SK-N-SH (cell line): Measurements from ENCODE around the gene MMRN1. TPM values are rescaled to one million over a fixed set of nuclear protein-coding genes. Genes with fewer than 3 reads are reported as not detected.

Source experiments
- CTCF ChIA-PET: fragments of 300-600, 350-600 bp; formaldehyde crosslinking; extraction: SDS; loops from one replicate; lab custom pipeline; 2021; lab: Yijun Ruan, JAX
- POLR2A ChIA-PET: fragments of 350-600 bp; sonication (Branson Sonifier 250); formaldehyde crosslinking; extraction: SDS; loops from one replicate; lab custom pipeline; 2020; ENCODE audit warnings: antibody characterized with exemption, inconsistent platforms; lab: Yijun Ruan, JAX
- DNase-seq: peaks from one replicate; pipeline ENCODE4 v3.0.0; 2012
- H2AFZ ChIP-seq: fragments of 200-600 bp; sonication (generic); 2 replicates; pipeline ENCODE4 v1.8.1; 2016; ENCODE audit warnings: antibody characterized with exemption, mild to moderate bottlenecking, low read depth
- H3F3A ChIP-seq: fragments of 200-600 bp; sonication (generic); replicated peaks from 2 replicates; pipeline ENCODE3; 2016; ENCODE audit warnings: antibody characterized with exemption, mild to moderate bottlenecking; ENCODE audit not compliant: insufficient read depth
- H3K27ac ChIP-seq, 2 experiments: fragments of 200-500 bp in 1 of 2; fragments of 200-600 bp in 1 of 2; sonication (Bioruptor generic) in 1 of 2; sonication (generic), shearing (Covaris generic) in 1 of 2; 2 replicates each; pipeline versions ENCODE4 v1.5.1 to v1.6.1; 2014 to 2016; ENCODE audit warnings: low read depth in 2 of 2, inconsistent platforms in 1 of 2, low read length in 1 of 2, mild to moderate bottlenecking in 1 of 2, mixed read lengths in 1 of 2
- H3K27me3 ChIP-seq: fragments of 200-600 bp; sonication (generic), shearing (Covaris generic); 2 replicates; pipeline ENCODE4 v1.6.1; 2016; ENCODE audit warnings: mixed run types; ENCODE audit not compliant: insufficient read depth
- H3K36me3 ChIP-seq, 2 experiments: fragments of 200-500 bp in 1 of 2; fragments of 200-600 bp in 1 of 2; sonication (Bioruptor generic) in 1 of 2; sonication (generic) in 1 of 2; replicated peaks in 1 of 2; 2 replicates each; pipeline versions ENCODE3 to v1.5.1; 2014 to 2016; ENCODE audit warnings: low read length in 1 of 2, mild to moderate bottlenecking in 1 of 2; ENCODE audit not compliant: insufficient read depth in 2 of 2, control insufficient read depth in 1 of 2
- H3K4me1 ChIP-seq, 2 experiments: fragments of 200-500 bp in 1 of 2; fragments of 200-600 bp in 1 of 2; sonication (Bioruptor generic) in 1 of 2; sonication (generic), shearing (Covaris generic) in 1 of 2; 2 replicates each; pipeline versions ENCODE4 v1.5.1 to v1.6.1; 2014 to 2016; ENCODE audit warnings: low read depth in 1 of 2, low read length in 1 of 2, mixed run types in 1 of 2; ENCODE audit not compliant: insufficient read depth in 2 of 2, control insufficient read depth in 1 of 2
- H3K4me2 ChIP-seq: fragments of 200-600 bp; sonication (generic), shearing (Covaris generic); 2 replicates; pipeline ENCODE4 v1.6.1; 2017; ENCODE audit warnings: mixed run types
- H3K4me3 ChIP-seq, 2 experiments: fragments of 200-500 bp in 1 of 2; fragments of 200-600 bp in 1 of 2; sonication (Bioruptor generic) in 1 of 2; sonication (generic), shearing (Covaris generic) in 1 of 2; 2 replicates each; pipeline versions ENCODE4 v1.5.1 to v1.8.1; 2014 to 2016; ENCODE audit warnings: low read depth in 2 of 2, inconsistent platforms in 1 of 2, low read length in 1 of 2, mild to moderate bottlenecking in 1 of 2, mixed read lengths in 1 of 2, moderate library complexity in 1 of 2
- H3K79me2 ChIP-seq: fragments of 200-600 bp; sonication (generic); 2 replicates; pipeline ENCODE4 v1.8.1; 2017; ENCODE audit warnings: mild to moderate bottlenecking; ENCODE audit not compliant: insufficient read depth
- H3K9ac ChIP-seq: fragments of 200-600 bp; sonication (generic); 2 replicates; pipeline ENCODE4 v1.6.1; 2017; ENCODE audit warnings: mixed run types
- H3K9me2 ChIP-seq: fragments of 200-600 bp; sonication (generic); 2 replicates; pipeline ENCODE4 v1.6.1; 2017; ENCODE audit warnings: mixed run types
- H3K9me3 ChIP-seq: fragments of 200-600 bp; sonication (generic); 2 replicates; pipeline ENCODE4 v1.6.1; 2017; ENCODE audit warnings: mixed run types, mild to moderate bottlenecking, moderate library complexity
- H4K20me1 ChIP-seq: fragments of 200-600 bp; sonication (generic); 2 replicates; pipeline ENCODE4 v1.6.1; 2017; ENCODE audit warnings: mild to moderate bottlenecking, mixed run types; ENCODE audit not compliant: insufficient read depth
- ELF1 ChIP-seq: IDR thresholded peaks from 2 replicates; pipeline ENCODE4 v1.4.0; 2012
- FOXJ3 ChIP-seq: sonication (generic); formaldehyde crosslinking; IDR thresholded peaks from 2 replicates; pipeline ENCODE4 v1.5.1; 2020; ENCODE audit warnings: mild to moderate bottlenecking, missing genetic modification reagents
- FOXM1 ChIP-seq: IDR thresholded peaks from 2 replicates; pipeline ENCODE4 v1.4.0; 2012; ENCODE audit warnings: low read depth, mild to moderate bottlenecking
- GABPA ChIP-seq: IDR thresholded peaks from 2 replicates; pipeline ENCODE4 v1.4.0; 2012; ENCODE audit warnings: low read depth, mild to moderate bottlenecking
- GATA2 ChIP-seq: sonication (generic); formaldehyde crosslinking; IDR thresholded peaks from 2 replicates; pipeline ENCODE4 v1.5.0; 2020; ENCODE audit warnings: mild to moderate bottlenecking, missing genetic modification reagents
- MEF2A ChIP-seq: IDR thresholded peaks from 2 replicates; pipeline ENCODE4 v1.4.0; 2012; ENCODE audit warnings: low read depth, borderline replicate concordance
- MXI1 ChIP-seq: IDR thresholded peaks from 2 replicates; pipeline ENCODE4 v1.6.1; 2012; ENCODE audit warnings: mild to moderate bottlenecking, low read depth, low read length, improper control_type of control experiment
- NRF1 ChIP-seq: IDR thresholded peaks from 2 replicates; pipeline ENCODE4 v1.6.1; 2012; ENCODE audit warnings: low read depth, mild to moderate bottlenecking, low read length
- RAD21 ChIP-seq: IDR thresholded peaks from 2 replicates; pipeline ENCODE4 v1.6.1; 2012; ENCODE audit warnings: mild to moderate bottlenecking, low read length
- RCOR1 ChIP-seq: fragments of 150-350 bp; IDR thresholded peaks from 2 replicates; pipeline ENCODE4 v1.6.1; 2017; ENCODE audit warnings: antibody characterized with exemption, low read length
- SMC3 ChIP-seq: IDR thresholded peaks from 2 replicates; pipeline ENCODE4 v1.6.1; 2012; ENCODE audit warnings: low read depth, low read length, improper control_type of control experiment
- TAF1 ChIP-seq: IDR thresholded peaks from 2 replicates; pipeline ENCODE4 v1.6.1; 2012; ENCODE audit warnings: low read depth, mild to moderate bottlenecking, low read length, moderate library complexity, borderline replicate concordance
- TEAD4 ChIP-seq: IDR thresholded peaks from 2 replicates; pipeline ENCODE4 v1.4.0; 2012; ENCODE audit warnings: mild to moderate bottlenecking, borderline replicate concordance; ENCODE audit not compliant: insufficient read depth
- YY1 ChIP-seq: IDR thresholded peaks from 2 replicates; pipeline ENCODE4 v1.4.0; 2012; ENCODE audit warnings: low read depth, mild to moderate bottlenecking
- WGBS: methylation state at CpG from one replicate; pipeline ENCODE4 v1.1.6; 2017; ENCODE audit warnings: low lambda C conversion rate; 5-methylcytosine and 5-hydroxymethylcytosine counted together
- polyA plus RNA-seq, 3 experiments: library from polyadenylated mRNA; depleted of rRNA; stranded (reverse); fragments of >200 nt; gene quantifications; 2 replicates each; pipeline ENCODE4 v1.2.3, GENCODE V29; 2012
- TF ChIP-seq, protein P1 (sequence below): fragments of 150-350 bp; IDR thresholded peaks from 2 replicates; pipeline ENCODE4 v1.6.1; 2017; ENCODE audit warnings: antibody characterized with exemption, low read length, low read depth, borderline replicate concordance
- TF ChIP-seq, protein P2 (sequence below): IDR thresholded peaks from 2 replicates; pipeline ENCODE4; 2012
- TF ChIP-seq, protein P3 (sequence below): IDR thresholded peaks from 2 replicates; pipeline ENCODE4 v1.6.1; 2012; ENCODE audit warnings: mild to moderate bottlenecking, low read depth, low read length, moderate library complexity
- TF ChIP-seq, protein P4 (sequence below): fragments of 200-600 bp; sonication (generic); IDR thresholded peaks from 2 replicates; pipeline ENCODE4 v1.6.1; 2017; ENCODE audit warnings: antibody characterized with exemption, mild to moderate bottlenecking, moderate library complexity

Gene MMRN1
- polyA plus RNA-seq, 1 of the 3 experiments (the other 2 are of a cell fraction) = not detected

- H3K9ac ChIP-seq = no peak overlapping the region
- POLR2A ChIA-PET = no interaction called here
- no peaks in the 10 kb centered on the region for H3K9me3 ChIP-seq
- H4K20me1 ChIP-seq = no peaks in the 10 kb centered on the region
- no peaks in the 10 kb centered on the region; a peak in 1 of 4 replicates for H3K4me1 ChIP-seq
- H3F3A ChIP-seq = no peaks in the 10 kb centered on the region
- 89% methylated on average over 5 of the region's 5 CpGs for WGBS
- TF ChIP-seq GABPA (no peak), RCOR1 (no peak), YY1 (no peak), RAD21 (no peak), SMC3 (no peak), FOXM1 (no peak), NRF1 (no peak), FOXJ3 (no peak), ELF1 (no peak), MEF2A (no peak)
- TF ChIP-seq, protein P1, sequence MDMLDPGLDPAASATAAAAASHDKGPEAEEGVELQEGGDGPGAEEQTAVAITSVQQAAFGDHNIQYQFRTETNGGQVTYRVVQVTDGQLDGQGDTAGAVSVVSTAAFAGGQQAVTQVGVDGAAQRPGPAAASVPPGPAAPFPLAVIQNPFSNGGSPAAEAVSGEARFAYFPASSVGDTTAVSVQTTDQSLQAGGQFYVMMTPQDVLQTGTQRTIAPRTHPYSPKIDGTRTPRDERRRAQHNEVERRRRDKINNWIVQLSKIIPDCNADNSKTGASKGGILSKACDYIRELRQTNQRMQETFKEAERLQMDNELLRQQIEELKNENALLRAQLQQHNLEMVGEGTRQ = no peak
- TF ChIP-seq, protein P2, sequence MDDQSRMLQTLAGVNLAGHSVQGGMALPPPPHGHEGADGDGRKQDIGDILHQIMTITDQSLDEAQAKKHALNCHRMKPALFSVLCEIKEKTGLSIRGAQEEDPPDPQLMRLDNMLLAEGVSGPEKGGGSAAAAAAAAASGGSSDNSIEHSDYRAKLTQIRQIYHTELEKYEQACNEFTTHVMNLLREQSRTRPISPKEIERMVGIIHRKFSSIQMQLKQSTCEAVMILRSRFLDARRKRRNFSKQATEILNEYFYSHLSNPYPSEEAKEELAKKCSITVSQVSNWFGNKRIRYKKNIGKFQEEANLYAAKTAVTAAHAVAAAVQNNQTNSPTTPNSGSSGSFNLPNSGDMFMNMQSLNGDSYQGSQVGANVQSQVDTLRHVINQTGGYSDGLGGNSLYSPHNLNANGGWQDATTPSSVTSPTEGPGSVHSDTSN = no peak
- TF ChIP-seq, protein P3, sequence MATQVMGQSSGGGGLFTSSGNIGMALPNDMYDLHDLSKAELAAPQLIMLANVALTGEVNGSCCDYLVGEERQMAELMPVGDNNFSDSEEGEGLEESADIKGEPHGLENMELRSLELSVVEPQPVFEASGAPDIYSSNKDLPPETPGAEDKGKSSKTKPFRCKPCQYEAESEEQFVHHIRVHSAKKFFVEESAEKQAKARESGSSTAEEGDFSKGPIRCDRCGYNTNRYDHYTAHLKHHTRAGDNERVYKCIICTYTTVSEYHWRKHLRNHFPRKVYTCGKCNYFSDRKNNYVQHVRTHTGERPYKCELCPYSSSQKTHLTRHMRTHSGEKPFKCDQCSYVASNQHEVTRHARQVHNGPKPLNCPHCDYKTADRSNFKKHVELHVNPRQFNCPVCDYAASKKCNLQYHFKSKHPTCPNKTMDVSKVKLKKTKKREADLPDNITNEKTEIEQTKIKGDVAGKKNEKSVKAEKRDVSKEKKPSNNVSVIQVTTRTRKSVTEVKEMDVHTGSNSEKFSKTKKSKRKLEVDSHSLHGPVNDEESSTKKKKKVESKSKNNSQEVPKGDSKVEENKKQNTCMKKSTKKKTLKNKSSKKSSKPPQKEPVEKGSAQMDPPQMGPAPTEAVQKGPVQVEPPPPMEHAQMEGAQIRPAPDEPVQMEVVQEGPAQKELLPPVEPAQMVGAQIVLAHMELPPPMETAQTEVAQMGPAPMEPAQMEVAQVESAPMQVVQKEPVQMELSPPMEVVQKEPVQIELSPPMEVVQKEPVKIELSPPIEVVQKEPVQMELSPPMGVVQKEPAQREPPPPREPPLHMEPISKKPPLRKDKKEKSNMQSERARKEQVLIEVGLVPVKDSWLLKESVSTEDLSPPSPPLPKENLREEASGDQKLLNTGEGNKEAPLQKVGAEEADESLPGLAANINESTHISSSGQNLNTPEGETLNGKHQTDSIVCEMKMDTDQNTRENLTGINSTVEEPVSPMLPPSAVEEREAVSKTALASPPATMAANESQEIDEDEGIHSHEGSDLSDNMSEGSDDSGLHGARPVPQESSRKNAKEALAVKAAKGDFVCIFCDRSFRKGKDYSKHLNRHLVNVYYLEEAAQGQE = no peak
- no peak overlapping the region for H3K4me3 ChIP-seq
- no peaks in the 10 kb centered on the region for H3K27me3 ChIP-seq
- H2AFZ ChIP-seq = no peak overlapping the region
- no peaks in the 10 kb centered on the region for H3K9me2 ChIP-seq
- CTCF ChIA-PET = interaction anchor here (1.3 to 2.8 kb wide), 2 partner anchors 10 to 426 kb away, joined by 3 to 9 read pairs; no protein-coding TSS in a partner anchor
- no peak for DNase-seq
- H3K4me2 ChIP-seq = no peak overlapping the region
- H3K27ac ChIP-seq = no peak overlapping the region
- no peaks in the 10 kb centered on the region for H3K79me2 ChIP-seq
- no peaks in the 10 kb centered on the region for H3K36me3 ChIP-seq
Measured at GRCh38 chr4:89860971-89861370, 33.7 kb upstream of the MMRN1 start.

DNA sequence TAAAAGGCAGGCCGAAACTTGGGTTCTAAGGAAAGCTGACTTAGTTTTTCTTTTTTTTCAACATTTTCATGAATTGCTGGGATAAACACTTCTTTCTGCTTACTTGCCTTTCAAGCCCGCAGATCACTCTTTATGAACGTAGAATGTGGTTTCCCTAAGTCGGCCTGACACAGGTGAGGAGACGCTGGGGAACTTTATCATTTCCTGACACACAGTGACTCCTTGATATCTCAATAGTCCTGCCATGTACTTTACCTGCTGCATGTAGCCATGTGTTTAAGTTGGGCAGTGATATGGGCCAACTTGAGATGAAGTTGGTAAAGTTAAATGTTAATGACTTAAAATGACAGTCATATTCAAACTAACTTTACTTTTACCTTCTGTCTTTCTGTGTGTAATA, 31.1 kb upstream of the MMRN1 start:
- no peak for TF ChIP-seq TAF1
- TF ChIP-seq ELF1 = no peak
- no peak for TF ChIP-seq GATA2 (CRISPR knock-in tag)
- TF ChIP-seq, protein P4, sequence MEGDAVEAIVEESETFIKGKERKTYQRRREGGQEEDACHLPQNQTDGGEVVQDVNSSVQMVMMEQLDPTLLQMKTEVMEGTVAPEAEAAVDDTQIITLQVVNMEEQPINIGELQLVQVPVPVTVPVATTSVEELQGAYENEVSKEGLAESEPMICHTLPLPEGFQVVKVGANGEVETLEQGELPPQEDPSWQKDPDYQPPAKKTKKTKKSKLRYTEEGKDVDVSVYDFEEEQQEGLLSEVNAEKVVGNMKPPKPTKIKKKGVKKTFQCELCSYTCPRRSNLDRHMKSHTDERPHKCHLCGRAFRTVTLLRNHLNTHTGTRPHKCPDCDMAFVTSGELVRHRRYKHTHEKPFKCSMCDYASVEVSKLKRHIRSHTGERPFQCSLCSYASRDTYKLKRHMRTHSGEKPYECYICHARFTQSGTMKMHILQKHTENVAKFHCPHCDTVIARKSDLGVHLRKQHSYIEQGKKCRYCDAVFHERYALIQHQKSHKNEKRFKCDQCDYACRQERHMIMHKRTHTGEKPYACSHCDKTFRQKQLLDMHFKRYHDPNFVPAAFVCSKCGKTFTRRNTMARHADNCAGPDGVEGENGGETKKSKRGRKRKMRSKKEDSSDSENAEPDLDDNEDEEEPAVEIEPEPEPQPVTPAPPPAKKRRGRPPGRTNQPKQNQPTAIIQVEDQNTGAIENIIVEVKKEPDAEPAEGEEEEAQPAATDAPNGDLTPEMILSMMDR = no peak
- no peak for TF ChIP-seq NRF1
- TF ChIP-seq MXI1 = no peak
- no peak for TF ChIP-seq MEF2A
- TF ChIP-seq TEAD4 = no peak
- no peak for TF ChIP-seq RCOR1
- Histone ChIP-seq H3K9me2 (no peaks in the 10 kb centered on the region), H3K4me2 (no peak overlapping the region), H3K9ac (no peak overlapping the region), H3K27ac (no peak overlapping the region), H3K79me2 (no peaks in the 10 kb centered on the region), H3K4me3 (no peak overlapping the region), H3K9me3 (no peaks in the 10 kb centered on the region), H3K4me1 (no peaks in the 10 kb centered on the region; a peak in 1 of 4 replicates), H3F3A (no peaks in the 10 kb centered on the region), H2AFZ (no peak overlapping the region), H3K36me3 (no peaks in the 10 kb centered on the region), H3K27me3 (no peaks in the 10 kb centered on the region), H4K20me1 (no peaks in the 10 kb centered on the region)
- WGBS = 77% methylated on average over 5 of the region's 5 CpGs
- CTCF ChIA-PET = interaction anchor here (1.0 kb wide), 1 partner anchor 381 kb away, joined by 3 read pairs; no protein-coding TSS in a partner anchor
- POLR2A ChIA-PET = no interaction called here
- DNase-seq = no peak
